ENCODE results near the gene RUBCNL. TPM values are rescaled to one million over a fixed set of nuclear protein-coding genes. Genes with fewer than 3 reads are reported as not detected.

The RUBCNL gene
- total RNA-seq, 2 experiments from 2014 or later: 352 to 383 TPM

DNA sequence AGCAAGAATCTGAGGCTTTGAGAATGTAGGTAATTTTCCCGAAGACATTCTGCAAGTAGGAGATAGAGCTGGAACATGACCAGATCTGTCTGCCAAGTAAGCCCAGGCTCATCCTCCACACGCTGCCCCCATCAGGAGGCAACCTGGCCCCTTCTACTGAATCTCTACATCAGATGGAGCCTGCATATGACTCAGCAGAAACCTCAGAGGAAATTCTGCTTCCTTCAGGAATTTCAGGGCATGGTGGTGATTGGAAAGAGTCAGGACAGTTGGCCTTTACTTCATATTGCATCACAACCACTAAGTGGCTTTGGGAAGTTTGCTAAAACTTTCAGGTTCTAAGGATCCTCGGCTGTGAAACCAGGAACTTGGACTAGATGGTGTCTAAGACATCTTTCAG is 90.1 kb downstream of the RUBCNL start:
- BruUV-seq (replicated peaks): no TSS peak

DNA sequence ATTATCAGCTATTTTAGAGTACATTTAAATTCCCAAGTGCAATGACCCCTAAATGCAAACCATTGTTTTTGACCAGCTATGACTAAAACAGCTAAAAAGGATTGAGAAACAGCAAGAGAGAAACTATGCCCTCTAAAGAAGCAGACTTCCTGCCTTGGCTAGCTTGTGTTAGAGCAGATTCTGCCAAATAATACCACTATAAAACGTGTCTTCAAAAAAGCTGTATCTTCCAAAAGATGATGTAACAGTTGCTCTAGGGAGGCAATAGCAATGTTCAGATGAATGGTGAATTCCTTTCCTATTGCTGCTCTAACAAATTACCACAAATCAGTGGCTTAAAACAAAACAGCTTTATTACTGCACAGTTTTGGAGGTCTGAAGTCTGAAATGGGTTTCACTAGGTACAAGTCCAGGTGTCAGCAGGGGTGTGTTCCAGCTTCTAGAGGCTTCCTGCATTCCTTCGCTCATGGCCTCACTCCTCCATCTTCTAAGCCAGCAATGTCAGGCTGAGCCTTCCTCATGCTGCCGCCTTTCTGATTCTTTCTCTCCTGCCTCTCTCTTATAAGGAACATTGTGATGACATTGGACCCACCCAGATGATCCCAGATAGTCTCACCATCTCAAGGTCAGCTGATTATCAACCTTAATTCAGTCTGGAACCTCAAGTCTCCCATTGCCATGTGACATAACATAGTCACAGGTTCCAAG is 90.8 kb downstream of the RUBCNL start:
- POLR2A ChIA-PET: interaction anchor here (0.6 to 1.4 kb wide), 6 partner anchors 16 to 173 kb away, joined by 3 to 4 read pairs (median 3); partner anchors contain the start of gene LCP1
- H3K27ac ChIP-seq (ENCODE audit: low read depth, low read length, poor library complexity, severe bottlenecking): no peak overlapping the region
- H3K4me3 ChIP-seq (ENCODE audit: low read depth, low read length, poor library complexity, severe bottlenecking): no peak overlapping the region
- no peaks in the 10 kb centered on the region for H3K36me3 ChIP-seq (ENCODE audit: insufficient read depth, low read length)
- H3K4me2 ChIP-seq (ENCODE audit: low read length): peak overlapping the region; percentile 28; the same call in 1 of the 2 replicates
- H3K79me2 ChIP-seq (ENCODE audit: insufficient read depth, low read depth, low read length): no peaks in the 10 kb centered on the region
- TF ChIP-seq, protein P1, sequence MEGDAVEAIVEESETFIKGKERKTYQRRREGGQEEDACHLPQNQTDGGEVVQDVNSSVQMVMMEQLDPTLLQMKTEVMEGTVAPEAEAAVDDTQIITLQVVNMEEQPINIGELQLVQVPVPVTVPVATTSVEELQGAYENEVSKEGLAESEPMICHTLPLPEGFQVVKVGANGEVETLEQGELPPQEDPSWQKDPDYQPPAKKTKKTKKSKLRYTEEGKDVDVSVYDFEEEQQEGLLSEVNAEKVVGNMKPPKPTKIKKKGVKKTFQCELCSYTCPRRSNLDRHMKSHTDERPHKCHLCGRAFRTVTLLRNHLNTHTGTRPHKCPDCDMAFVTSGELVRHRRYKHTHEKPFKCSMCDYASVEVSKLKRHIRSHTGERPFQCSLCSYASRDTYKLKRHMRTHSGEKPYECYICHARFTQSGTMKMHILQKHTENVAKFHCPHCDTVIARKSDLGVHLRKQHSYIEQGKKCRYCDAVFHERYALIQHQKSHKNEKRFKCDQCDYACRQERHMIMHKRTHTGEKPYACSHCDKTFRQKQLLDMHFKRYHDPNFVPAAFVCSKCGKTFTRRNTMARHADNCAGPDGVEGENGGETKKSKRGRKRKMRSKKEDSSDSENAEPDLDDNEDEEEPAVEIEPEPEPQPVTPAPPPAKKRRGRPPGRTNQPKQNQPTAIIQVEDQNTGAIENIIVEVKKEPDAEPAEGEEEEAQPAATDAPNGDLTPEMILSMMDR (conservative IDR thresholded peaks at IDR 0.05; ENCODE audit: low read length): no peak
- no peak for TF ChIP-seq EZH2phosphoT487 (IDR thresholded peaks at IDR 0.05; ENCODE audit: borderline replicate concordance, low read depth, low read length)
- no TSS peak for BruUV-seq (replicated peaks)
- intact Hi-C loops (cut with micrococcal nuclease; ENCODE audit: unreplicated experiment): no loop called here
- peak; percentile 19 for DNase-seq (ENCODE audit: low spot score)
- CTCF ChIA-PET (ENCODE audit: unreplicated experiment): no interaction called here
- peak overlapping the region; percentile 93 for H2AFZ ChIP-seq (ENCODE audit: low read length)
- H3K9me2 ChIP-seq (ENCODE audit: insufficient read depth, low read length): no peaks in the 10 kb centered on the region
- H3K9me3 ChIP-seq (ENCODE audit: low read length): no peaks in the 10 kb centered on the region
- peaks cover 16% of the 10 kb centered on the region for H3K4me1 ChIP-seq (ENCODE audit: insufficient read depth, low read length, poor library complexity, severe bottlenecking)
- no peaks in the 10 kb centered on the region for H4K20me1 ChIP-seq (ENCODE audit: insufficient read depth, low read length)

More for the DNA sequence above, 90.1 kb downstream of the RUBCNL start:
- H4K20me1 ChIP-seq (ENCODE audit: insufficient read depth, low read length): no peaks in the 10 kb centered on the region
- H3K4me1 ChIP-seq (ENCODE audit: insufficient read depth, low read length, poor library complexity, severe bottlenecking): peaks cover 16% of the 10 kb centered on the region
- intact Hi-C loops (cut with micrococcal nuclease; ENCODE audit: unreplicated experiment): no loop called here
- POLR2A ChIA-PET: no interaction called here
- no peak overlapping the region for H3K4me2 ChIP-seq (ENCODE audit: low read length)
- no peak overlapping the region for H3K27ac ChIP-seq (ENCODE audit: low read depth, low read length, poor library complexity, severe bottlenecking)
- H2AFZ ChIP-seq (ENCODE audit: low read length): peak overlapping the region; percentile 20; the same call in 1 of the 2 replicates
- no peaks in the 10 kb centered on the region for H3K79me2 ChIP-seq (ENCODE audit: insufficient read depth, low read depth, low read length)
- no peaks in the 10 kb centered on the region for H3K9me2 ChIP-seq (ENCODE audit: insufficient read depth, low read length)
- no peak for DNase-seq (ENCODE audit: low spot score)
- CTCF ChIA-PET (ENCODE audit: unreplicated experiment): no interaction called here
- H3K4me3 ChIP-seq (ENCODE audit: low read depth, low read length, poor library complexity, severe bottlenecking): no peak overlapping the region
- H3K36me3 ChIP-seq (ENCODE audit: insufficient read depth, low read length): no peaks in the 10 kb centered on the region
- H3K9me3 ChIP-seq (ENCODE audit: low read length): no peaks in the 10 kb centered on the region
- TF ChIP-seq EZH2phosphoT487 (IDR thresholded peaks at IDR 0.05; ENCODE audit: borderline replicate concordance, low read depth, low read length): no peak
- TF ChIP-seq, protein P1 (conservative IDR thresholded peaks at IDR 0.05; ENCODE audit: low read length): no peak

DNA sequence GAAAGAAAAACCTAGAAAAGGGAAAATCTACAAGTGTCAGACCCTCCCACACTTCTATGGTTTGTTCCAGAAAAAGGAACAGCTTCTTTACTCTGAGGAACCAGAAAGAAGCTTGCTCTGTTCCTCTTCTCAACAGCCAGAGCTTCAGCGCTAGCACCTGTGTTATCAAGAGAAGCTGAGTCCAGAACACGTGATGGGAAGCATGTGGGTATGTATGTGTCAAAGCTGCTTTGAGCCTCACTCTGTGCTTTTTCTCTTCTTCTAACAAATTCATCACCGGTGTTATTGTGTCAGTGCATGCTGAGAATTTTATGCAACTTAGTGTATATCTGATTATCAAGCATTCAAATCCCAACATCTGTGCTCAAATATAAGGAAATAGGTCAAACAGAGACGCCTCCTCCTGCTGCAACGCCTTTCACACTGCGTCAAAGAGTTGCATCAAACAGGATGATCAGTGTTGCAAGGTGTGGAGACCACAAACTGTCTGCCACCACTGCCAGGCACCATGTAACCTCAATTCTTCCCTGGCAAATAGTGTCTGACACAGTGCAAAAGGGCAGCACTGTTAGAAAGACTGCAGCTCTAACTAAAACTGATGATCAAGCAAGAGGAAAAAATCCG is 91.4 kb downstream of the RUBCNL start:
- TF ChIP-seq, protein P1 (conservative IDR thresholded peaks at IDR 0.05; ENCODE audit: low read length): no peak
- TF ChIP-seq EZH2phosphoT487 (IDR thresholded peaks at IDR 0.05; ENCODE audit: borderline replicate concordance, low read depth, low read length): no peak
- CTCF ChIA-PET (ENCODE audit: unreplicated experiment): no interaction called here

More for the DNA sequence above, 91.4 kb downstream of the RUBCNL start:
- BruUV-seq (replicated peaks): no TSS peak
- H4K20me1 ChIP-seq (ENCODE audit: insufficient read depth, low read length): no peaks in the 10 kb centered on the region
- no peak overlapping the region for H3K4me3 ChIP-seq (ENCODE audit: low read depth, low read length, poor library complexity, severe bottlenecking)
- POLR2A ChIA-PET: interaction anchor here (0.6 to 1.4 kb wide), 6 partner anchors 16 to 1046 kb away, joined by 3 to 4 read pairs (median 3); no protein-coding TSS in a partner anchor
- no peaks in the 10 kb centered on the region for H3K9me2 ChIP-seq (ENCODE audit: insufficient read depth, low read length)
- H3K4me1 ChIP-seq (ENCODE audit: insufficient read depth, low read length, poor library complexity, severe bottlenecking): peaks cover 16% of the 10 kb centered on the region
- peak overlapping the region; percentile 93 for H2AFZ ChIP-seq (ENCODE audit: low read length)
- H3K27ac ChIP-seq (ENCODE audit: low read depth, low read length, poor library complexity, severe bottlenecking): no peak overlapping the region
- peak; percentile 69 for DNase-seq (ENCODE audit: low spot score)
- intact Hi-C loops (cut with micrococcal nuclease; ENCODE audit: unreplicated experiment): no loop called here
- H3K36me3 ChIP-seq (ENCODE audit: insufficient read depth, low read length): no peaks in the 10 kb centered on the region
- no peaks in the 10 kb centered on the region for H3K9me3 ChIP-seq (ENCODE audit: low read length)
- H3K4me2 ChIP-seq (ENCODE audit: low read length): peak overlapping the region; percentile 28; the same call in 1 of the 2 replicates
- H3K79me2 ChIP-seq (ENCODE audit: insufficient read depth, low read depth, low read length): no peaks in the 10 kb centered on the region
